Activated CD4-positive, CD25-positive, alpha-beta regulatory T cell treated with anti-CD3 and anti-CD28 coated beads, Interleukin-2, amount 50 U/mL, for 72 hours (primary cell): ENCODE data around the gene HERC3.

Source experiments
- DNase-seq: peaks from one replicate; pipeline ENCODE4 v3.0.0; 2021

The HERC3 gene

GRCh38 chr4:88722828-88723227 is 130.5 kb downstream of the HERC3 start:
- no peak for DNase-seq

DNA sequence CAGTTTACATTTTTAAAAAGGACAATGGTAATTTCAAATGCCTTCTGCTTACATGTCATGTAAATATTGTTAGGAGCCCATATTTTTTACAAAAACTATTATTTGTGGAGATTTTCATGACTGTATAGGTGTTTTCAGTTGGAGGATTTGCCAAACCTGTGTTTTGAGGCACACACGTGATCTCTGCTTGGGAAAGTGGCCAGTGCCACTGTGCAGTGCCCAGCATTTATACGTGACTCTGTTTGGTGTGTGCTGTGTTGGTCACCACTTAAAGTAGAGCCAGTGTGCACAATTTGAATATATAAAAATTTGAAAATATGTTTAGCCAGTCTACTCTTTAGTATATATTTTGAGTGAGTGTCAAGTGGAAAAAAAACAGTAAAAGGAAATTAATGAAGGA is 132.1 kb downstream of the HERC3 start:
- DNase-seq: no peak

DNA sequence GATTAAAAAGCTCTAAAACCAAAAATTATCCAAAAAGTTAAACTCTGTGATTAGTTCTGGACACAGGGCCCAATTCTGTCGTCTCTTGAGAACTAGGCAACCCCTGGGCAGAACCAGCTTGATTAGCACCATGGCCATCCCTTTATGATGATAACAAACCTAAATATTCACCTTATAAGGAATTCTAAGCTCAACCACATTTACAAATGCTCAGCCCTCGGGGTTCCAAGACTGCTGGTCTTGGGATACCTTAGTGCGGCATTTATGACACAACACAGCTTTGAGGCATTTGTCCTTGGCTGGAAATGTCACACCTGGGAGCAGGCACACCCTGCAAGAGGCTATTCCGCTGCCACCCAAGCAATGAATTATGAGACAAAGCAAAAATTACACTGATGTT is 132.9 kb downstream of the HERC3 start:
- no peak for DNase-seq

GRCh38 chr4:88725986-88726385 is 133.7 kb downstream of the HERC3 start:
- DNase-seq: no peak

DNA sequence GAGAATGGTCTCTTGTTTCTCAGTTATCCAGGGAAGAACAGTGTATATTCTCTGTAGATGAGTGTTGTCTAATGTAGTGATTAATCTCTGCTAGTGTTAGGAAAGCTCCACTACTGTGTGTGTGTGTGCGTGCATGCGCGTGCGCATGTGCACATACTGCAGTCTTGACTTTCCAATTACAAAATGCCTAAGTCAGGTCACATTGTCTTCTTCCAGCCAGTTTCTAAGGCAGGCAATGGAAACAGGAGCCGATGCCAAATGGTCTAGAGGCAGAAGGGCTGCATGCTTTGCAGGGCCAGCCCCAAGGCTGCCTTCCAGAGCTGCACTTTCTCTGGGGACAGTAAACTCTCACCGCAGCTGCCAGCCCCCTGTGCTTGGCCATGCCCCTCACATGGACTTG is 135.9 kb downstream of the HERC3 start:
- no peak for DNase-seq

GRCh38 chr4:88729146-88729760 is 137.0 kb downstream of the HERC3 start:
- DNase-seq: no peak

DNA sequence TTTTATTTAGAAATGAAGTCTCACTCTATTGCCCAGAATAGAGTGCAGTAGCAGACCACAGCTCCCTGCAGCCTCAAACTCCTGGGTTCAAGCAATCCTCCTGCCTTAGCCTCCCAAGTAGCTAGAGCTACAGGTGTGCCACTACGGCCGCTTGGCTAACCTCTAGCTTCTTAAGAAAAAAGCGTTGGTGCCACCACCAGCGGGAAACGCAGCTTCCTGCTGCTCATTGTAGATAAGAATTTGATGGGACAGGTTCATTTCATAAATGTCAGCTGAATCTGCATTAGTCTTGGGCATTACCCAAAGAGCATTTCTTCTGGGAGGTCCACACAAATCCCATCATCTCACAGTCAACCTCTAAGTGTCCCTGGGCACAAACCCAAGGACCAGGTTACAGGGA is 138.5 kb downstream of the HERC3 start:
- no peak for DNase-seq

- DNase-seq: no peak
Observed at GRCh38 chr4:88731381-88731780, 139.1 kb downstream of the HERC3 start.

DNA sequence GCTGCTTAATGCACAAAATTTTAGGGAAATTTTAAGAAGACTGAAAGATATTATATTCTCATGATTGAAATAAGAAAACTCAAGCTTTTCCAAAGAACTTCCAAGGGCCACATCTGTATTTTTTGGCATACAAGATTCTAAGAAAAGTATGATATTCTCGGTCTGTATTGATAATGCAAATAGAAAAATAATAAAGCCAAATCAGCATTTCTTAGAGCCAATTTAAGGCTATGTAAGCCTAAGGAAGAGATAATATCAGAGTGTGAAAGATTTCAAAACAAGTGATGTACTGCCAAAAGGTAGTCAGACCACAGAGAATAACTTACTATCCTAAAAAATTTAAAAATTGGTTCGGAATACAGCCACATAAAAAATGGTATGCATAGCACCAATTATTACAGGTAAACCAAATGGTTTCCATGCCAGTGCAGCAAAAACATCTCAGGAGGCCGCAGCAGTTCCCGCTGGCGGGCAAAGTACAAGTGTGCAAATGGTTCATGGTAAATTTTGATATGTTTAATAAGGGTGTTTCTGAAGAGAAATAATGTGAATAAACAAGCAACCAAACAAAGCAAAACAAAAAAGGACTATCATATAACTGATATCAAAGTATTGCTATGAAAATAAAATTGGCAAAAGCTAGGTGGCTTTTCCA is 140.6 kb downstream of the HERC3 start:
- no peak for DNase-seq

DNA sequence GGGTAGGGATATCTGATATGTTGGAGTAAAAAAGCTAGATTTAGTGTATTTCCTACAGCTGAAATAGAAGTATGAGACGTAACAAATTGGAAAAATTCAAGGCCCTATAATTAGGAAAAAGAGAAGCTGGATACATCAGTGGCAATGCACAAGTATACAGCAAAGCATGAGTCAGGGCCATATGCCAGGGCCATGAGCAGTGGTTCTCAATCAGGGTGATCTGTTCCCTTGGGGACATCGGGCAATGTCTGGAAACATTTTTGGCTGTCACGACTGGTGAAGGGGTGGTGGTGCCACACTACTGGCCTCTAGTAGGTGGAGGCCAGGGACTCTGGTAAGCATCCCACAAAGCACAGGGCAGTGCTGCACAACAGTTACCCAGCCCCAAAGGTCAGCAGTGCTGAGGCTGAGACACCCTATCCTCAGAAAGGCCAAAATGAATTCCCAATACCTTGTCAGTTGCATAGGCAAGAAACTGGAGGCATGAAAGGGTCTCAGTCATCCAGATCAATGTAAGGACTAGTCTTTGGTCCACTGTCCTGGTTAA is 142.2 kb downstream of the HERC3 start:
- no peak for DNase-seq

- DNase-seq: no peak
Observed at GRCh38 chr4:88735564-88735963, 143.3 kb downstream of the HERC3 start.

GRCh38 chr4:88736264-88736663 is 144.0 kb downstream of the HERC3 start:
- DNase-seq: no peak

DNA sequence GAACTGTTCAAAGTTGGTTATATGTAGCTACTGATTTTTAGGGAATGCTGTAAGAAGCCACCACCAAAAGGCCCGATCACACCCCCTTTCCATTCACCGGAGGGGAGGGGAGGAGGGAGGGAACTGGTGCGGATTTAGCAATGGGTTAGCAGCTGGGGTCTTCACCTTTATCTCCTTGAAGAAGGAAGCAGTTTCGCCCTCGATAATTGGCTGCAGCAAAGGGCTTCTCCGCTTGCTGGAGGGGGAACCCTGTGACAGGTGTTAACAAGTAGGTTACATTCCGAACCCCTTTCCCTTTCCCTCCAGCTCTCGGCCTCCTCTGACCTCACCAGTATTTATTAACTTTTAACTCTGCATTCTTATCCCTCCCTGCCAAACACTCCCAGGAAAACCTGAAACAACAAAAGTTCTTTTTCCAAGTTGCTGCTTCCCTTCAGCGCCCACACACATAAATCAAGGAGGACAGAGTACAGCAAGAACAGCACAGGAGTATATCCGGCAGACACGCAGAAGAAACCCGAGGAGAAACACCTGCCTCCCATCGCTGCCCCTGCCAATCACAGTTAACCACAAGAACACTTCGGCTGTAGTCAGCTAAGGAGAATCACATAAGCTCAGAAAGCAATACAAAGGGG is 145.1 kb downstream of the HERC3 start:
- DNase-seq: no peak

DNA sequence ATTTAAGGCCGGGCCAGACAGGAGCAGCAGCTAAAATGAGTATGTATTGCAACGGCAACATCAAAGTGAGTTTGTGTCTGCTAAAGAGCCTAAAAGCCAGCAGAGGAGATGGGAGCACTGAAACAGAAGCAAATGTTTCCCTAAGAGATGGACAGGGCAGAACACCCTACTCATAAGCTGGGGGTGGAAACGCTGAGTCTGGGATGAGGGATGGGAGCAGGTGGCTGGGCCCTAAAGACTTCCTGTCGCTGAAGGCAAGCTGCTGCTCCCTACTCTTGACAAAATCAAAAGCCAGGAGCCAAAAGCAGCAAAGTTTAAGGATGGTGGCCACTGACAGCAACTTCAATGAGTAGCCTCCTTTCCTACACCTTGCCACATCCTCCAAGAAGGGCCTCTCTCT is 145.9 kb downstream of the HERC3 start:
- no peak for DNase-seq

DNA sequence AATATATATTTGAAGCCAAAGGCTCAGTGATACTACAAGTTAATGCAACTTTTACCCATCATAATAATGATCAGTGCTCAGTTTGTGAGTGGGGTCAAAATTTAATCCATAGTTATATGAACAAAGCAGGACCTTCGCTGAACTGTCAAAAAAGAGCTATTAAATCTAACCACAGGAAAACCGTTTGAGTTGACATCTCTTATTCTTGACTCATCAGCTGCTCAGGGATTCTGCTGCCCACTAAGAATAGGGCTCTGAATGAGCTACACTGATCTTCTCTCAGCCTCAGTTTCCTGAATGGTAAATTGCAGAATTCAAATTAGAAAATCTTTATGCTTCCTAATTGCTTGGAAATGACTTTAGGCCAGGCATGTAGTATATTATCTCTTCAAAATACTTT is 150.3 kb downstream of the HERC3 start:
- no peak for DNase-seq

DNA sequence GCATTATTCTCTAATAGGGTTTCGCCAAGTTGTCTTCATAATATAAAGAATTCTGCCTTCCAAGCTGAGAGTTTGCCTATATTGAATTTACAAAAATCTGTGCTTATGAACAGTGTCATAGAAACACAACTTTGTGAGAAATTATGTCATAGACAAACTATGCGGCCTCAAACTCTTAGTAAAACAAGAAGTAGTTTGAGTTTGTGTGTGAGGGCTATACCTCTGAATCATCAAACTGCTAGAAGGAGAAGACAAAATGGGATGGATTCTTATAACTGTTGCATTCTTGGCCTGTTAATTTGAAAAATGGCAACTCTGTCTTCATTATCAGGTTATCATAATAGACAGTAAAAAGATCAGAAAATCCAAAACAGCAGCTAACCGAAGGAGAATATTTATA is 151.4 kb downstream of the HERC3 start:
- no peak for DNase-seq

DNA sequence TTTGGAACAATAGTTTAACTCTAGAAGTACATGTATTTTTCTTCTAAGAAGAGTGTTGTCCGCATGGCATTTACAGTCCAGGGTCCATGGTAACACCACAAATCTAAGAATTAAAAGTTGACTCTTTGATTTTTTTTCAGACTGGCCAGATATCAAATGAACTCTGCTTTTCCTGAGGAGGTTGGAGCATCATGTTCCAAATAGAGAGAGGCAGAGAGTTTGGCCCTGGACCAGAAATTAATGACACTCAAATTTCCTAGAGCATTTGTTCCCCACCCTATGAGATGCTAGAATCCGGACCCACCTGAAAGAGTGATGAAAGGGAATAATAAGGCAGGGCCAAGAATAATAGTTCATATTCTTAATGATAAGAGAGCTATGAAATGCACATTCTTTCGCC is 152.3 kb downstream of the HERC3 start:
- no peak for DNase-seq

DNA sequence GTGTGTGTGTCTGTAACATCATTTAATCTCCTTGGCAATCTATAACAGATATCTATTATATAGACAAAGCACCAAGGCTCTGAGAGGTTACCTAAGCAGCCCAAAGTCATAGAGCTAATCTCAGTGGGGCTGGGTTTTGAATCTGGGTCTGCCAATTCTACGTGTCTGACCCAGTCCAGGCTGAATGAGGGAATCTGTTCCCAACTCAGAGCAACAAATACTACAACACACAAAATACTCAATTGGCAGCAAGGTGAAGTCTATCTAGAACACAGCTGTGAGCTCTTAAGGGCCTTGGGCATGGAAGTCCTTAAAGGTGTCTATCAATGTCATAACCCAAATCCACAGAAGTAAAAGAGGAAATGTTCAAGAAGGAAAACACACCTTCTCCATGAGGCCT is 152.9 kb downstream of the HERC3 start:
- no peak for DNase-seq

DNA sequence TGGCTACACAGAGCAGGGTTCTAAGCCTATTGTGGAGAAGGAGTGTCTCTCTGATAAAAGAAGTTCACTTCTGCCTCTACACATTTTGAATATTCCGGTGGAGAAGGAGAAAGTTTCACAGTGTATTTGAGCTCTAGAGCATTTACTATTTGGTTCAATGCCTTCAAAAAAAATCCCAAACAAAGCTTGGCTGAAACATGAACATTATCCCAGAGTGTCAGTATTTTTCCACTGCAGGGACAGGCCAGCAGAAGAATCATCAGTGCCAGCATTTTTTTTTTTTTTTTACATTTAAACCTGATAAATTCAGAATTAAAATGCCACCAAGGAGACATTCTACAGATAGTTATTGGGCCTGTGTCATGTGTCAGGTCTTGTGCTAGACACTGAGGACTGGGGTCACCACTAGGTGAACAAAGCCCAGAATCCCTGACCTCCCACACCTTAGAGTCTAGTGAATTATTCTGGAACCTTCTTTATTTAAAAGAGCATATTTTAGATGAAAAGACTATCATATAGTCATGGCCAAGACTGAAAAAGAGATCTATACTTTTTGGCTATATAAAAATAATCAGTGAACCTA is 153.4 kb downstream of the HERC3 start:
- no peak for DNase-seq

DNA sequence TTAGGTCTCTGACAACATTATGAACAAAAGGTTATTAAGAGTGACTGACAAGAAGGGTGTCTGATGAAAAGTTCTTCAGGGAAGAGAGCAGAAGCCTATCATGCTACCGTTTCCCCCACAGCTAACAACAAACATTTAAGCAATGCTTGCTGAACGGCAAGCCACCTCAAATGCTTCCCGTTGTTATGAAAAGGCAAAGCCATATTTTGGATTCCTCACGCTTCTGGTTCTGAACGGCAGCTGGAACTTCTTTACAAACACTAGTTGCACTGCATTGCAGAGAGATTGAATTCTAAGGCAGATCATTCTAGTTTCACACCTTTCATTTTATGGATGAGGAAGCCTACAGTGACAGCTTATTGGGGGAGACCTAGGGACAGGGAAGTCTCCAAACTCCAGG is 153.9 kb downstream of the HERC3 start:
- no peak for DNase-seq

GRCh38 chr4:88747351-88747750 is 155.1 kb downstream of the HERC3 start:
- DNase-seq: no peak

DNA sequence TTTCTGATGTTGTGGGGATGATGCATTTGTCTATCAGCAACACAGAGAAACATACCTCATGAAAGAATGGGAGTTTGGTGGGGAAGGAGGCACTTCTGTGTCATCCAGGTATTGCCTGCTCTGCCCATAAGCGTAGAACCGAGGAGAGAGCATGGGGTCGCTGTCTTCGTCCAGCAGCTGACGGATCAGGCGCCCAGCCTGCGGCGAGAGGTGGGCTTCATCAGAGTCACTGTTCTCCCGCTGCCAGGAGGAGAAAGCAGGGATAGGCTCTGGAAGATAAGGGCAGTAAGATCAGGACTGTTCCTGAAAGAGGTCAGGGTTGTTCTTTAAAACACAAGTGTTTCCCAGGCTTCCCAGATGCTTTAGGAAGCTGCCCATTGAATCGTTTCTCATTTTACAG is 158.1 kb downstream of the HERC3 start:
- no peak for DNase-seq

GRCh38 chr4:88751258-88752075 is 159.2 kb downstream of the HERC3 start:
- no peak for DNase-seq
